A549 (cell line): Measurements from ENCODE around the gene ANTXR2.

Source experiments
- FOSL2 ChIP-seq, 2 experiments: fragments of 450-650 bp in 1 of 2; fragments of >200 bp in 1 of 2; sonication (Bioruptor Twin) in 1 of 2; formaldehyde crosslinking; IDR thresholded peaks; 2 replicates each; pipeline versions ENCODE4 v1.5.0 to v1.6.1; 2016 to 2020; ENCODE audit warnings: mild to moderate bottlenecking in 1 of 2, moderate library complexity in 1 of 2
- HDAC2 ChIP-seq: fragments of 200-600 bp; sonication (generic); IDR thresholded peaks from 2 replicates; pipeline ENCODE4 v1.6.1; 2016
- JUN ChIP-seq, 2 experiments: fragments of >200 bp; sonication (Bioruptor Twin); formaldehyde crosslinking; IDR thresholded peaks; 2 replicates in 1 of 2; 3 replicates in 1 of 2; pipeline ENCODE4 v1.6.1; 2016 to 2017
- NR3C1 ChIP-seq: fragments of >200 bp; sonication (Bioruptor Twin); formaldehyde crosslinking; IDR thresholded peaks from 3 replicates; pipeline ENCODE4 v1.6.1; 2017
- POLR2A ChIP-seq: IDR thresholded peaks from 2 replicates; pipeline ENCODE4 v1.6.1; 2012; ENCODE audit warnings: mild to moderate bottlenecking, low read length
- RAD21 ChIP-seq, 2 experiments: fragments of >200 bp in 1 of 2; sonication (Bioruptor Twin) in 1 of 2; formaldehyde crosslinking in 1 of 2; IDR thresholded peaks in 1 of 2; conservative IDR thresholded peaks in 1 of 2; 2 replicates in 1 of 2; 3 replicates in 1 of 2; pipeline ENCODE4 v1.6.1; 2012 to 2018; ENCODE audit warnings: inconsistent platforms in 1 of 2
- RARB ChIP-seq: fragments of 250-450 bp; sonication (Bioruptor Pico); IDR thresholded peaks from 2 replicates; pipeline ENCODE4 v1.8.0; 2021; ENCODE audit warnings: mild to moderate bottlenecking, moderate library complexity
- RFX5 ChIP-seq: fragments of 450-650 bp; IDR thresholded peaks from 2 replicates; pipeline ENCODE4 v1.7.1; 2014; ENCODE audit warnings: antibody characterized with exemption, mild to moderate bottlenecking, moderate library complexity
- RNF2 ChIP-seq: fragments of 200-600 bp; sonication (generic); IDR thresholded peaks from 2 replicates; pipeline ENCODE4 v1.6.1; 2016; ENCODE audit warnings: low read depth, mild to moderate bottlenecking, antibody characterized with exemption, moderate library complexity, borderline replicate concordance
- ZC3H11A ChIP-seq: fragments of 450-650 bp; IDR thresholded peaks from 2 replicates; pipeline ENCODE4 v1.6.1; 2014; ENCODE audit warnings: antibody characterized with exemption, mild to moderate bottlenecking
- TF ChIP-seq, protein P1 (sequence below): fragments of >200 bp; sonication (Bioruptor Twin); formaldehyde crosslinking; IDR thresholded peaks from 3 replicates; pipeline ENCODE4 v1.5.1; 2016
- TF ChIP-seq, protein P2 (sequence below): fragments of >200 bp; sonication (Bioruptor Twin); formaldehyde crosslinking; IDR thresholded peaks from 3 replicates; pipeline ENCODE4 v1.6.1; 2016
- TF ChIP-seq, protein P3 (sequence below): IDR thresholded peaks from 2 replicates; pipeline ENCODE4 v1.6.1; 2012
- TF ChIP-seq, protein P4 (sequence below): fragments of 450-650 bp; IDR thresholded peaks from 2 replicates; pipeline ENCODE4 v1.6.1; 2014; ENCODE audit warnings: antibody characterized with exemption

DNA sequence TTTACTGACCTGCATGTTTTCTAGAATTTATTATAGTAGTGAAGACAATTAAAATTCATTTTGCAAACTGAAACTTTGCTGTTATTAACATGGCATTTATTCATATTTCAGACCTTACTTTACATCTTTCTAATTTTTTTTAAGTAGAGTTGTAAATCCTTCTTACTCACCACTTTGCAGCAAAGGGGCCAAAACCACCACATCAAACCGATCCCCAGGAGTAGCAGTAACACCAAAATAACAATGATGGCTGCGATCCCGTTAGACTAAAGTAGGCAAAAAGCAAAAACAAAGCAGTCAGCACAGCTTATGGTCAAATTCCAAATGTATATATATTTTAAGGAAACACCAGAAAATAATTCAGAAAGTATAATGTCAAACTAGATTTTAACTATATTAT lies 64.7 kb downstream of the ANTXR2 start:
- TF ChIP-seq NR3C1 (no peak), POLR2A (no peak), RNF2 (no peak), FOSL2 (IDR thresholded peaks at IDR 0.05) (no peak), FOSL2 (CRISPR knock-in tag; IDR thresholded peaks at IDR 0.05) (no peak), HDAC2 (no peak), RARB (CRISPR knock-in tag) (no peak), RAD21 (conservative IDR thresholded peaks at IDR 0.05 in 1 of 2, IDR thresholded peaks at IDR 0.05 in 1 of 2) (no peak), ZC3H11A (no peak), RFX5 (no peak), JUN (IDR thresholded peaks at IDR 0.05) (no peak)
- TF ChIP-seq, protein P1, sequence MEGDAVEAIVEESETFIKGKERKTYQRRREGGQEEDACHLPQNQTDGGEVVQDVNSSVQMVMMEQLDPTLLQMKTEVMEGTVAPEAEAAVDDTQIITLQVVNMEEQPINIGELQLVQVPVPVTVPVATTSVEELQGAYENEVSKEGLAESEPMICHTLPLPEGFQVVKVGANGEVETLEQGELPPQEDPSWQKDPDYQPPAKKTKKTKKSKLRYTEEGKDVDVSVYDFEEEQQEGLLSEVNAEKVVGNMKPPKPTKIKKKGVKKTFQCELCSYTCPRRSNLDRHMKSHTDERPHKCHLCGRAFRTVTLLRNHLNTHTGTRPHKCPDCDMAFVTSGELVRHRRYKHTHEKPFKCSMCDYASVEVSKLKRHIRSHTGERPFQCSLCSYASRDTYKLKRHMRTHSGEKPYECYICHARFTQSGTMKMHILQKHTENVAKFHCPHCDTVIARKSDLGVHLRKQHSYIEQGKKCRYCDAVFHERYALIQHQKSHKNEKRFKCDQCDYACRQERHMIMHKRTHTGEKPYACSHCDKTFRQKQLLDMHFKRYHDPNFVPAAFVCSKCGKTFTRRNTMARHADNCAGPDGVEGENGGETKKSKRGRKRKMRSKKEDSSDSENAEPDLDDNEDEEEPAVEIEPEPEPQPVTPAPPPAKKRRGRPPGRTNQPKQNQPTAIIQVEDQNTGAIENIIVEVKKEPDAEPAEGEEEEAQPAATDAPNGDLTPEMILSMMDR: no peak
- TF ChIP-seq, protein P2, sequence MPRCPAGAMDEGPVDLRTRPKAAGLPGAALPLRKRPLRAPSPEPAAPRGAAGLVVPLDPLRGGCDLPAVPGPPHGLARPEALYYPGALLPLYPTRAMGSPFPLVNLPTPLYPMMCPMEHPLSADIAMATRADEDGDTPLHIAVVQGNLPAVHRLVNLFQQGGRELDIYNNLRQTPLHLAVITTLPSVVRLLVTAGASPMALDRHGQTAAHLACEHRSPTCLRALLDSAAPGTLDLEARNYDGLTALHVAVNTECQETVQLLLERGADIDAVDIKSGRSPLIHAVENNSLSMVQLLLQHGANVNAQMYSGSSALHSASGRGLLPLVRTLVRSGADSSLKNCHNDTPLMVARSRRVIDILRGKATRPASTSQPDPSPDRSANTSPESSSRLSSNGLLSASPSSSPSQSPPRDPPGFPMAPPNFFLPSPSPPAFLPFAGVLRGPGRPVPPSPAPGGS: no peak
- TF ChIP-seq, protein P3, sequence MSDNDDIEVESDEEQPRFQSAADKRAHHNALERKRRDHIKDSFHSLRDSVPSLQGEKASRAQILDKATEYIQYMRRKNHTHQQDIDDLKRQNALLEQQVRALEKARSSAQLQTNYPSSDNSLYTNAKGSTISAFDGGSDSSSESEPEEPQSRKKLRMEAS: no peak
- TF ChIP-seq, protein P4, sequence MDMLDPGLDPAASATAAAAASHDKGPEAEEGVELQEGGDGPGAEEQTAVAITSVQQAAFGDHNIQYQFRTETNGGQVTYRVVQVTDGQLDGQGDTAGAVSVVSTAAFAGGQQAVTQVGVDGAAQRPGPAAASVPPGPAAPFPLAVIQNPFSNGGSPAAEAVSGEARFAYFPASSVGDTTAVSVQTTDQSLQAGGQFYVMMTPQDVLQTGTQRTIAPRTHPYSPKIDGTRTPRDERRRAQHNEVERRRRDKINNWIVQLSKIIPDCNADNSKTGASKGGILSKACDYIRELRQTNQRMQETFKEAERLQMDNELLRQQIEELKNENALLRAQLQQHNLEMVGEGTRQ: no peak
